ENCODE measurements around the gene KCNN3.

KCNN3 gene

GRCh38 chr1:154844297-154844681 lies 25.8 kb downstream of the KCNN3 start:
- no peak for TF ChIP-seq CTCF (IDR thresholded peaks at IDR 0.05; ENCODE audit: extremely low read depth, missing control alignments)

GRCh38 chr1:154843636-154844296 lies 26.3 kb downstream of the KCNN3 start:
- no peak for TF ChIP-seq CTCF (IDR thresholded peaks at IDR 0.05; ENCODE audit: extremely low read depth, missing control alignments)
- no peak for DNase-seq (ENCODE audit: low spot score)

More at GRCh38 chr1:154844297-154844681, 25.8 kb downstream of the KCNN3 start:
- no peak for DNase-seq (ENCODE audit: low spot score)

- TF ChIP-seq CTCF (IDR thresholded peaks at IDR 0.05; ENCODE audit: extremely low read depth, missing control alignments), result no peak
- DNase-seq (ENCODE audit: low spot score), result no peak
Observed at GRCh38 chr1:154842635-154843034, 27.4 kb downstream of the KCNN3 start.

GRCh38 chr1:154841384-154841783 lies 28.7 kb downstream of the KCNN3 start:
- no peak for TF ChIP-seq CTCF (IDR thresholded peaks at IDR 0.05; ENCODE audit: extremely low read depth, missing control alignments)
- no peak for DNase-seq (ENCODE audit: low spot score)

- no peak for DNase-seq (ENCODE audit: low spot score)
- no peak for TF ChIP-seq CTCF (IDR thresholded peaks at IDR 0.05; ENCODE audit: extremely low read depth, missing control alignments)
Observed at GRCh38 chr1:154840269-154841176, 29.6 kb downstream of the KCNN3 start.

GRCh38 chr1:154839691-154840090 lies 30.4 kb downstream of the KCNN3 start:
- no peak for TF ChIP-seq CTCF (IDR thresholded peaks at IDR 0.05; ENCODE audit: extremely low read depth, missing control alignments)
- no peak for DNase-seq (ENCODE audit: low spot score)

- TF ChIP-seq CTCF (IDR thresholded peaks at IDR 0.05; ENCODE audit: extremely low read depth, missing control alignments), result no peak
Observed at GRCh38 chr1:154838988-154839387, 31.1 kb downstream of the KCNN3 start.

More at GRCh38 chr1:154838988-154839387, 31.1 kb downstream of the KCNN3 start:
- DNase-seq (ENCODE audit: low spot score), result no peak
